GM12878 (cell line): ENCODE results near the gene ITGAV. TPM values are rescaled to one million over a fixed set of nuclear protein-coding genes. Genes with fewer than 3 reads are reported as not detected.
A peak's percentile ranks its signal among the peaks of the same experiment; 100 is the strongest.

ENCODE experiments used
- ATAC-seq: fragments of 200-7000 bp; cut with Tn5 transposase; 3 replicates; pipeline ENCODE4 v1.9.1; 2020; ENCODE audit warnings: mild to moderate bottlenecking, moderate library complexity
- BruUV-seq: library from RNA; stranded (reverse); fragments of 400-500 nt; replicated peaks from 2 replicates; lab custom pipeline; 2021; lab: Mats Ljungman, UMichigan
- CTCF ChIA-PET: fragments of 300-600 bp; sonication (Branson Sonifier 250); formaldehyde crosslinking; extraction: SDS; loops from one replicate; lab custom pipeline; 2021; ENCODE audit warnings: inconsistent platforms; lab: Yijun Ruan, JAX
- POLR2A ChIA-PET: fragments of 350-600 bp; formaldehyde crosslinking; extraction: SDS; loops from one replicate; lab custom pipeline; 2021; ENCODE audit warnings: inconsistent platforms; lab: Charles Lee
- RAD21 ChIA-PET: fragments of 300-600 bp; sonication (Branson Sonifier 250); formaldehyde crosslinking; loops from one replicate; lab custom pipeline; 2023; ENCODE audit warnings: antibody characterized with exemption; ENCODE audit not compliant: unreplicated experiment; lab: Charles Lee
- SMC1A ChIA-PET: fragments of 300-600 bp; sonication (Branson Sonifier 250); formaldehyde crosslinking; loops from one replicate; lab custom pipeline; 2023; ENCODE audit not compliant: unreplicated experiment, uncharacterized antibody; lab: Charles Lee
- DNase-seq: peaks from one replicate; pipeline ENCODE4 v3.0.0-alpha.2; 2011; ENCODE audit warnings: low read depth, low spot score
- FAIRE-seq: peaks from 3 replicates; lab custom pipeline; 2011; peaks lifted over from hg19 to GRCh38; lab: Jason Lieb, UNC
- H2AFZ ChIP-seq: 2 replicates; pipeline ENCODE4 v1.6.0; 2011; ENCODE audit warnings: low read depth, low read length, control low read depth; ENCODE audit not compliant: control insufficient read depth
- H3K27ac ChIP-seq: 2 replicates; pipeline ENCODE4 v1.5.1; 2011; ENCODE audit warnings: control low read depth; ENCODE audit not compliant: control insufficient read depth, insufficient read depth
- H3K27me3 ChIP-seq, 2 experiments: replicated peaks in 1 of 2; 2 replicates each; pipeline versions ENCODE4 v1.6.0 to v1.6.1; 2011; ENCODE audit warnings: low read length in 1 of 2; ENCODE audit not compliant: control insufficient read depth in 2 of 2, insufficient read depth in 2 of 2
- H3K36me3 ChIP-seq, 2 experiments: 2 replicates each; pipeline ENCODE4 v1.5.1; 2011; ENCODE audit warnings: low read length in 1 of 2; ENCODE audit not compliant: control insufficient read depth in 2 of 2, insufficient read depth in 2 of 2
- H3K4me1 ChIP-seq: 2 replicates; pipeline ENCODE4 v1.6.1; 2011; ENCODE audit warnings: mild to moderate bottlenecking, low read length, moderate library complexity, mixed read lengths; ENCODE audit not compliant: control insufficient read depth, insufficient read depth
- H3K4me2 ChIP-seq: 2 replicates; pipeline ENCODE4 v1.6.0; 2011; ENCODE audit warnings: control low read depth; ENCODE audit not compliant: control insufficient read depth, insufficient read depth
- H3K4me3 ChIP-seq: fragments of 200-600 bp; sonication (generic); 2 replicates; pipeline ENCODE4 v1.5.1; 2016
- H3K79me2 ChIP-seq: 2 replicates; pipeline ENCODE4 v1.6.0; 2011; ENCODE audit warnings: low read length; ENCODE audit not compliant: control insufficient read depth, insufficient read depth
- H3K9ac ChIP-seq: 2 replicates; pipeline ENCODE4 v1.8.0; 2011; ENCODE audit warnings: low read length, control low read depth, mixed read lengths; ENCODE audit not compliant: control insufficient read depth, insufficient read depth
- H3K9me3 ChIP-seq: replicated peaks from 3 replicates; pipeline ENCODE4 v1.5.1; 2011; ENCODE audit warnings: mild to moderate bottlenecking, low read length; ENCODE audit not compliant: control insufficient read depth, insufficient read depth
- H4K20me1 ChIP-seq: 2 replicates; pipeline ENCODE4 v1.6.0; 2011; ENCODE audit not compliant: control insufficient read depth, insufficient read depth
- BRCA1 ChIP-seq: IDR thresholded peaks from 2 replicates; pipeline ENCODE4 v1.6.1; 2011; ENCODE audit warnings: low read depth, low read length, improper control_type of control experiment
- CTCF ChIP-seq, 3 experiments: IDR thresholded peaks in 2 of 3; conservative IDR thresholded peaks in 1 of 3; 2 replicates each; pipeline ENCODE4 v1.5.1; 2011; ENCODE audit warnings: low read depth in 3 of 3, low read length in 3 of 3, mild to moderate bottlenecking in 3 of 3, control low read depth in 2 of 3, moderate library complexity in 2 of 3, inconsistent platforms in 1 of 3, mixed read lengths in 1 of 3; ENCODE audit not compliant: control insufficient read depth in 2 of 3, insufficient read depth in 1 of 3; ENCODE audit errors: extremely low read depth in 1 of 3
- E4F1 ChIP-seq: fragments of 450-650 bp; IDR thresholded peaks from 2 replicates; pipeline ENCODE4 v1.6.1; 2018; ENCODE audit warnings: borderline replicate concordance, mild to moderate bottlenecking; ENCODE audit not compliant: partially characterized antibody
- EZH2 ChIP-seq: IDR thresholded peaks from 2 replicates; pipeline ENCODE4 v1.6.1; 2012; ENCODE audit warnings: low read depth, mild to moderate bottlenecking, control low read depth, inconsistent platforms, low read length, borderline replicate concordance; ENCODE audit not compliant: control insufficient read depth
- HCFC1 ChIP-seq: fragments of 150-350 bp; IDR thresholded peaks from 2 replicates; pipeline ENCODE4 v1.6.1; 2014; ENCODE audit warnings: low read length
- SIX5 ChIP-seq: IDR thresholded peaks from 2 replicates; pipeline ENCODE4 v1.6.1; 2011; ENCODE audit warnings: mild to moderate bottlenecking, low read depth, low read length, moderate library complexity; ENCODE audit not compliant: severe bottlenecking
- SMAD1 ChIP-seq: fragments of 450-650 bp; IDR thresholded peaks from 2 replicates; pipeline ENCODE4 v1.6.1; 2018; ENCODE audit warnings: mild to moderate bottlenecking, low read depth; ENCODE audit not compliant: partially characterized antibody
- SMC3 ChIP-seq: IDR thresholded peaks from 2 replicates; pipeline ENCODE4 v1.6.1; 2011; ENCODE audit warnings: low read length, improper control_type of control experiment, borderline replicate concordance
- SREBF2 ChIP-seq: IDR thresholded peaks from 2 replicates; pipeline ENCODE4 v1.6.1; 2012; ENCODE audit warnings: mild to moderate bottlenecking, low read length
- STAT1 ChIP-seq: fragments of 450-650 bp; conservative IDR thresholded peaks from 2 replicates; pipeline ENCODE4 v1.6.1; 2014; ENCODE audit warnings: antibody characterized with exemption, mild to moderate bottlenecking
- USF1 ChIP-seq: IDR thresholded peaks from 2 replicates; pipeline ENCODE4 v1.6.1; 2011; ENCODE audit warnings: borderline replicate concordance, low read depth, mild to moderate bottlenecking, moderate library complexity, mixed read lengths, low read length; ENCODE audit not compliant: insufficient read depth; ENCODE audit errors: extremely low read length
- YY1 ChIP-seq: IDR thresholded peaks from 2 replicates; pipeline ENCODE4 v1.6.1; 2011; ENCODE audit warnings: low read depth, mild to moderate bottlenecking, low read length
- ZBTB33 ChIP-seq: fragments of 450-650 bp; IDR thresholded peaks from 2 replicates; pipeline ENCODE4 v1.6.1; 2017; ENCODE audit warnings: mild to moderate bottlenecking
- ZNF24 ChIP-seq: fragments of 450-650 bp; IDR thresholded peaks from 2 replicates; pipeline ENCODE4 v1.6.1; 2017; ENCODE audit warnings: antibody characterized with exemption, mild to moderate bottlenecking
- ZNF274 ChIP-seq: IDR thresholded peaks from one replicate; pipeline ENCODE4 v1.8.0; 2011; ENCODE audit not compliant: insufficient read length, insufficient read depth
- ZZZ3 ChIP-seq: IDR thresholded peaks from 2 replicates; pipeline ENCODE4 v1.6.1; 2011; ENCODE audit warnings: low read depth; ENCODE audit not compliant: control insufficient read depth, insufficient read length
- WGBS: methylation state at CpG from one replicate; pipeline ENCODE4 v1.1.6; 2016; ENCODE audit warnings: low lambda C conversion rate; ENCODE audit not compliant: insufficient replicate concordance, insufficient coverage; ENCODE audit errors: missing lambda C conversion rate; 5-methylcytosine and 5-hydroxymethylcytosine counted together
- in situ Hi-C: fragments of 300-500 bp; cut with MboI; formaldehyde crosslinking; loops from 9 replicates; pipeline ENCODE4 v1.14.3; 2018; ENCODE audit warnings: mixed read lengths
- intact Hi-C: fragments of 100-400 bp; cut with micrococcal nuclease; formaldehyde crosslinking; loops from one replicate; pipeline ENCODE4 v1.14.2; 2022; ENCODE audit not compliant: unreplicated experiment
- polyA plus RNA-seq, 11 experiments: library from polyadenylated mRNA; depleted of rRNA in 4 of 11; unstranded in 6 of 11; stranded (reverse) in 5 of 11; fragments of >200 nt; fragmentation: Nextera tagmentation in 4 of 11; fragmentation: Illumina TruSeq in 1 of 11; extraction: Ambion mirVana in 4 of 11; extraction: Trizol in 1 of 11; gene quantifications; 1 replicate in 1 of 11; 2 replicates in 10 of 11; pipeline versions ENCODE4 v1.2.1 to v1.2.3, GENCODE V29; 2011 to 2016; ENCODE audit warnings: inconsistent platforms in 2 of 11, missing spikeins in 2 of 11, low read depth in 1 of 11
- total RNA-seq, 4 experiments: library from RNA; depleted of rRNA in 3 of 4; stranded (reverse); fragments of >200 nt in 3 of 4; fragmentation: Illumina TruSeq in 1 of 4; extraction: Trizol in 1 of 4; gene quantifications; 2 replicates each; pipeline versions ENCODE4 v1.2.1 to v1.2.3, GENCODE V29; 2013 to 2021

The ITGAV gene
- total and polyA plus RNA-seq, 10 of the 15 experiments (the other 5 are each of a cell fraction or from before 2014, with no cell fraction given): 2.1 to 10.8 (median 6.1) TPM

DNA sequence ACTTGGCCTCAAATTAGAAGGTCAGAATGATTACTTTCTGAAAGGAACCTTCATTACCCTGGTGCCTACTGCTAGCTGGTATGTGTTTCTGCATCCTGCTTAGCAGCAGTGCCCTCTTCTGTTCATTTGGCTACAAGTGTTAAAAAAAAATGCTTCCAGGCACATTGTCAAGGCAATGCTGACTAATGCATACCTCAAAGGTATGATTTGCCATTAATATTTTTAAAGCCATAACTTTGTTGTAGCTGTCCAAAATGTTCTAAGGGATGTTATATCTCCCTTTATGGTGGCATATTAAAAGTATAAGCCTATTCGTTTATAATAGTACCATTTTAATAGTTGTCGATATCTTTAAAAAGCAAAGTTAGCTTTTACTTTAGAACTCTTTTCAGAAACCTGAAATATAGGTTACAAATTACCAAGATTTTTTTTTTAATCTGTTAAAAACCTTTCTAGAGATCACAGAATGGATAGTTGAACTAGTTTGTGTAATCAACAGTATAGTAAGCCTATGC, 52.0 kb downstream of the ITGAV start:
- FAIRE-seq: no peak
- BruUV-seq: no TSS peak
- POLR2A ChIA-PET: interaction anchor here (0.6 kb wide), 1 partner anchor 140 kb away, joined by 3 read pairs; no protein-coding TSS in a partner anchor
- intact Hi-C loops (loop anchor here (1.0 kb wide), 1 partner anchor 138 kb away; no protein-coding TSS in a partner anchor), in situ Hi-C loops (loop anchor here (5.0 kb wide), 1 partner anchor 135 kb away; no protein-coding TSS in a partner anchor)
- CTCF ChIA-PET: interaction anchor here (0.6 to 5.8 kb wide), 48 partner anchors 10 to 1433 kb away, joined by 3 to 244 read pairs (median 4); partner anchors contain the start of genes ITGAV and ZC3H15
- no peak overlapping the region; the same call in 1 of the 2 replicates for H3K4me2 ChIP-seq
- no peak overlapping the region for H3K27ac ChIP-seq
- H3K4me1 ChIP-seq: peaks cover 30% of the 10 kb centered on the region
- 78% methylated on average over 2 of the region's 2 CpGs for WGBS
- no peak overlapping the region for H3K4me3 ChIP-seq
- SMC1A ChIA-PET: interaction anchor here (0.7 to 5.0 kb wide), 26 partner anchors 9 to 1012 kb away, joined by 3 to 115 read pairs (median 4); partner anchors contain the start of gene ZC3H15
- H2AFZ ChIP-seq: peak overlapping the region; percentile 26; the same call in 1 of the 2 replicates
- no peaks in the 10 kb centered on the region for H4K20me1 ChIP-seq
- no peaks in the 10 kb centered on the region for H3K9me3 ChIP-seq
- no peaks in the 10 kb centered on the region for H3K27me3 ChIP-seq
- H3K79me2 ChIP-seq: no peaks in the 10 kb centered on the region
- peak; percentile 91 for ATAC-seq
- peaks cover 0 to 4% of the 10 kb centered on the region in 2 experiments; a peak in 1 of 4 replicates for H3K36me3 ChIP-seq
- no peak overlapping the region for H3K9ac ChIP-seq
- RAD21 ChIA-PET: interaction anchor here (0.7 to 4.9 kb wide), 12 partner anchors 13 to 181 kb away, joined by 3 to 94 read pairs (median 5); partner anchors contain the start of gene ITGAV
- peak; percentile 21 for DNase-seq
- TF ChIP-seq E4F1: no peak
- TF ChIP-seq EZH2: no peak
- TF ChIP-seq SIX5: no peak
- no peak for TF ChIP-seq HCFC1
- TF ChIP-seq YY1: 0 out of 2 replicates have a peak, but pooled peaks have one; percentile 41
- no peak for TF ChIP-seq SMAD1
- TF ChIP-seq ZNF274: no peak
- peak; percentile 80; the same call in 1 of the 2 replicates for TF ChIP-seq SMC3
- no peak for TF ChIP-seq SREBF2
- no peak for TF ChIP-seq BRCA1
- no peak for TF ChIP-seq ZNF24
- TF ChIP-seq CTCF (IDR thresholded peaks at IDR 0.05 in 2 of 3, conservative IDR thresholded peaks at IDR 0.05 in 1 of 3; ENCODE audit: control insufficient read depth in 2 of 3, extremely low read depth in 1 of 3, insufficient read depth in 1 of 3, low read depth in 3 of 3, low read length in 3 of 3): peak; percentile 62 to 84 (median 76)
- no peak for TF ChIP-seq ZBTB33
- no peak for TF ChIP-seq USF1
- TF ChIP-seq STAT1: no peak
- no peak for TF ChIP-seq ZZZ3
